Kidney epithelial cell (primary cell): ENCODE results near the gene ARSJ. TPM values are rescaled to one million over a fixed set of nuclear protein-coding genes. Genes with fewer than 3 reads are reported as not detected.

Experiments
- DNase-seq: peaks from one replicate; pipeline ENCODE4 v3.0.0-alpha.2; 2010; ENCODE audit warnings: low read depth
- H3K27me3 ChIP-seq: 2 replicates; pipeline ENCODE4 v1.6.0; 2011; ENCODE audit warnings: low read length; ENCODE audit not compliant: control insufficient read depth, insufficient read depth
- H3K36me3 ChIP-seq: 2 replicates; pipeline ENCODE4 v1.5.1; 2011; ENCODE audit warnings: low read length; ENCODE audit not compliant: control insufficient read depth, insufficient read depth
- H3K4me3 ChIP-seq: 2 replicates; pipeline ENCODE4 v1.5.1; 2011; ENCODE audit warnings: low read depth, mild to moderate bottlenecking, control low read depth, low read length
- total RNA-seq: library from RNA; depleted of rRNA; stranded (reverse); fragments of >200 nt; gene quantifications from 2 replicates; pipeline ENCODE4 v1.2.3, GENCODE V29; 2015
- TF ChIP-seq, protein P1 (sequence below): IDR thresholded peaks from 2 replicates; pipeline ENCODE4 v1.5.1; 2011; ENCODE audit warnings: mild to moderate bottlenecking, moderate library complexity, low read length, control low read depth, inconsistent platforms; ENCODE audit not compliant: insufficient read depth, poor library complexity, severe bottlenecking

ARSJ gene
- total RNA-seq, 1 donor from 2014 or later: 13.8 TPM

DNA sequence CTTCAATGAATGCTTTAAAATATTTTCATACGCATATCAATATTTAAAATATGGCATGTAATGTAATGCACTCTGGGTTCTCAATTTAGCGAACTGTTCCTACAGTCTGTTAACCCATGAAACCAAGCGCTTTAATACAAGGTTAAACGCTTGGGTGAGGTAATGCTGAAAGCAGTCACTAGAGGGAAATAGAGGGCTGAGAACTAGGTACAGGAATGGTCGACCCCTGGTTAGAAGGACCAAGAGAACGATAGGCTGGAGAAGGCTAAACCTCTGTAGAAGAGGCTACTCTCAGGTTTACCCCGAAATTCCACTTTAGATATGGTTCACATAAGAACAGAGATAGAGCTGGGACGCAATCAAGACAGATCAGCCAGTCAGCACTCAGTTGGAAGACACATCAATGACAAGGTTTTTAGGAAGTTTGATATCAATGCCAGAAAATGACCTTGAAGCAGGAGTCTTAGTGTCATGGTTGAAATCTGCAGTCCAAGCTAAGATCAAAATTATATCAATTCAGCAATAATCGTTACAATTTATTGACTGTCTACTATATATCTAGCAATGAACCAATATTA lies 26.9 kb downstream of the ARSJ start:
- no peak overlapping the region for H3K4me3 ChIP-seq
- TF ChIP-seq, protein P1, sequence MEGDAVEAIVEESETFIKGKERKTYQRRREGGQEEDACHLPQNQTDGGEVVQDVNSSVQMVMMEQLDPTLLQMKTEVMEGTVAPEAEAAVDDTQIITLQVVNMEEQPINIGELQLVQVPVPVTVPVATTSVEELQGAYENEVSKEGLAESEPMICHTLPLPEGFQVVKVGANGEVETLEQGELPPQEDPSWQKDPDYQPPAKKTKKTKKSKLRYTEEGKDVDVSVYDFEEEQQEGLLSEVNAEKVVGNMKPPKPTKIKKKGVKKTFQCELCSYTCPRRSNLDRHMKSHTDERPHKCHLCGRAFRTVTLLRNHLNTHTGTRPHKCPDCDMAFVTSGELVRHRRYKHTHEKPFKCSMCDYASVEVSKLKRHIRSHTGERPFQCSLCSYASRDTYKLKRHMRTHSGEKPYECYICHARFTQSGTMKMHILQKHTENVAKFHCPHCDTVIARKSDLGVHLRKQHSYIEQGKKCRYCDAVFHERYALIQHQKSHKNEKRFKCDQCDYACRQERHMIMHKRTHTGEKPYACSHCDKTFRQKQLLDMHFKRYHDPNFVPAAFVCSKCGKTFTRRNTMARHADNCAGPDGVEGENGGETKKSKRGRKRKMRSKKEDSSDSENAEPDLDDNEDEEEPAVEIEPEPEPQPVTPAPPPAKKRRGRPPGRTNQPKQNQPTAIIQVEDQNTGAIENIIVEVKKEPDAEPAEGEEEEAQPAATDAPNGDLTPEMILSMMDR: peak; percentile 67
- no peak for DNase-seq
- no peaks in the 10 kb centered on the region for H3K36me3 ChIP-seq
- no peaks in the 10 kb centered on the region for H3K27me3 ChIP-seq

DNA sequence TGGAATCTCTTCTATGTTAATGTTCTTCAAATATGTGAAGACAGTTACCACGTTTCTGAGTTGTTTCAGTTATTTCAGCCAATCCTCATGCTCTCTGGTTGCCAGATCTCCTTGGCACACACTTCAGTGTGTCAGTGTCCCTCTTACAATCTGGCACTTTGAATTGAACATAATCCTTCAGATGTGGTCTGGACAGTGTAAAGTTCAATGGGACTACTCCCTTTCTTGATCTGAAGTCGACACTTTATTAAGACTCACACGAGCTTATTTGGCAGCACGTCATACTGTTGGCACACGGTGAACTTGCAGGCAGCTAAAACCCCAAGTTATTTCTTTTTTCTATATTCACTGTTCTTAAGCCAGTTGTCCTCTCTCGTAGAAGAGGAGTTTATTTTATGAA lies 28.2 kb downstream of the ARSJ start:
- no peaks in the 10 kb centered on the region for H3K27me3 ChIP-seq
- no peak for DNase-seq
- TF ChIP-seq, protein P1: no peak
- no peak overlapping the region for H3K4me3 ChIP-seq
- H3K36me3 ChIP-seq: no peaks in the 10 kb centered on the region

DNA sequence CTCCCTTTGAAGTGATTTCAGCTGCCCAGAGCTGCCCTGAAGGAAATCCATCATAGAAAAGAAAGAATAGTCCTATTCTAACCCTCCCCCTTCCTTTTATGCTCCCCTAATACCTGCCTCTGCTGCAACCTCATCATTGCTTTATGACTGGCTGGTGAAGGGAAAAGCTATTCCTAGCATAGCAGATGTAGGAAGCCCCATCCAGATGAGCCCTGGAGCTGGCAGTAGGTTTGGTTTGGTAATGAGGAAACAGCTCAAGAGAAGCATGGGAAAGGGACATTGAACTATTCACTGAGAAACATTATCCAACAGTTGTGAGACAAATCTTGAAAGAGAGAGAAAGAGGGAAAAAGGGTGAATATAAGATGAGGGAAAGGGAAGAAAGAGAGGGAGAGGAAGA lies 29.2 kb downstream of the ARSJ start:
- DNase-seq: no peak
- H3K4me3 ChIP-seq: no peak overlapping the region
- TF ChIP-seq, protein P1: no peak
- H3K27me3 ChIP-seq: no peaks in the 10 kb centered on the region
- no peaks in the 10 kb centered on the region for H3K36me3 ChIP-seq

DNA sequence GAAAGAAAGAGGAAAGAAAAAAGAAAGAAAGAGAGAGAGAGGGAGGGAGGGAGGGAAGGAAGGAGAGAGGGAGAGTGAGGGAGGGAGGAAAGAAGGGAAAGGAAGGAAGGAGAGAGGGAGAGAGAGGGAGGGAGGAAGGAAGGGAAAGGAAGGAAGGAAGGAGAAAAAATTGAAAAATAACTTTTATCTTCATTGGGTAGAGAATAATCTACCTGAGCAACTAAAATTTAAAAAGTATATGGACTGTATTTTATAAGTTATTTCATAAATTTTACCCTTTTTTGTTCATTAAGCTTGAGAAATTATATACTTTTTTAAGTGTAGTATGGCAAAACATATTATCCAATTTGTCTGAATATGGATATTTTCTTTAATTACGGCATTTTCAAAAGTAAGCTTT lies 32.0 kb downstream of the ARSJ start:
- DNase-seq: no peak
- TF ChIP-seq, protein P1: no peak
- Histone ChIP-seq H3K36me3 (no peaks in the 10 kb centered on the region), H3K4me3 (no peak overlapping the region), H3K27me3 (no peaks in the 10 kb centered on the region)

DNA sequence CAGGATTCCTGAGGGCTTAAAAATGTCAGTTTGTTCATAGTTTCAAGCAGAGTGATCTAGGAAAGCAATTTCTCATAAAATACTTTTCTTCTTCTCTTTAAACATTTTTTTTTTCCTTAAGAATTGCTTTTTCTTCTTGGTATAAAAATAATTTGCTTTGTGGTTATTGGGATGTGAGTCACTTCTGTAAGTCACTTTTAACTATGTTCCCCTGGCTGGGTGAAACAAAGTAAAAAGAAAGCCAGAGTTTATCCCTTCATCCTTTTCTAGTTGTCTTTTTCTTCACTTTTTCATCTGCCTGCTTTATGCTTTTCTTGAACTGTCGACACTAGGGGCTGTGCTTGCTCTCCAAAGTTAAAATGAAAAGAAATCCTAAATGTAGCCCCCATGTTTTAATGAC lies 33.5 kb downstream of the ARSJ start:
- no peak overlapping the region for H3K4me3 ChIP-seq
- TF ChIP-seq, protein P1: no peak
- H3K36me3 ChIP-seq: no peaks in the 10 kb centered on the region
- H3K27me3 ChIP-seq: no peaks in the 10 kb centered on the region
- DNase-seq: no peak

DNA sequence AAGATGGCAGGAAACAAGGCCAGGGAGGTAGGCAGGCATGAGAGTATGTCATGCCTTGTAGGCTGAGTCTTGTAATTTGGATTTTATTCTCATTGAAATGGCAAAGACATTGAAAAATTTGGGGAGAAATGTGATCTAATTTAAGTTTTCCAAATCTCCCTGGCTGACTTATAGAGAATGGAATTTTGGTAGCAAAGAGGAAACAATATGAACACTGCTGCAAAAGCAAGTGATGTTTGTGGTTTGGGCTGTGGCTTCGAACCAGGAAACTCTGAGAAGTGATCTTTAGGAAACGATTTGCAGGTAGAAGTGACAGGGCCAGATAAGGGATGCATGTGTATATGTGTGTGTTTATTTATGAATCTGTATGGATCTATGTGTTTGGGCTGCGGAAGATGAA lies 35.6 kb downstream of the ARSJ start:
- Histone ChIP-seq H3K36me3 (no peaks in the 10 kb centered on the region), H3K4me3 (no peak overlapping the region), H3K27me3 (no peaks in the 10 kb centered on the region)
- DNase-seq: no peak
- TF ChIP-seq, protein P1: no peak
